ENCODE data around the gene NRAS. TPM values are rescaled to one million over a fixed set of nuclear protein-coding genes. Genes with fewer than 3 reads are reported as not detected.

The NRAS gene
- total RNA-seq, 1 experiment from 2014 or later, result 88.0 TPM

DNA sequence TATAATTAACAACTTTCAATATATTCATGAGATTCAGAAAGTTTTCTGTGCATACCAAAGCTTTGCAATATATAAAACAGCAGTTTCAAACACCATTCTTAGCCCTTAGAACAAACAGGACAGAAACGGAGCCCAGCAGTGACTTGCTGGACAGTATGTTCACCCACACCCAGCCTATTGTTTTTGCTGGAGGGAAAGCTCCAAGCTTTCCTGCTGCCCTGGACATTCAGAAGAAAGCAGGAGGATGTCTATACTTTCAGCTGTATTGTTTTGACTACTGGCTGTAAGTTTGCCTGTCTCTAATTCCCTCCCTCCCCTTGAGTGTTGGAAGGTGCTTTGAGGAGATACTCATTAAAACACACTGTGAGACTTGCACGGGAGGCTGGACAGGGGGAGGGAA is 56.3 kb downstream of the NRAS start:
- Histone ChIP-seq H3K4me3 (no peak overlapping the region), H3K9me3 (replicated peaks) (no peaks in the 10 kb centered on the region), H3K27me3 (replicated peaks) (peaks cover 7% of the 10 kb centered on the region), H3K36me3 (no peaks in the 10 kb centered on the region), H3K27ac (no peak overlapping the region), H3K4me1 (replicated peaks) (no peaks in the 10 kb centered on the region)
- DNase-seq (ENCODE audit: low read depth in 1 of 2, low spot score in 2 of 2), result no peak

Other genes starting within 250 kb of the NRAS start
- gene TRIM33, start 205.6 kb downstream of the NRAS start, total RNA-seq (2014; rRNA removed; shearing (Covaris generic)), result 14.7 and 22.9 TPM in 2 replicates
- 64.7 and 79.5 TPM in 2 replicates for gene BCAS2, start 135.2 kb downstream of the NRAS start, total RNA-seq (2014; rRNA removed; shearing (Covaris generic))
- 1.5 TPM in 2 replicates for gene DENND2C, start 46.7 kb downstream of the NRAS start, total RNA-seq (2014; rRNA removed; shearing (Covaris generic))
- not detected in 2 replicates for gene AMPD1, start 21.2 kb downstream of the NRAS start, total RNA-seq (2014; rRNA removed; shearing (Covaris generic))
- 771 and 913 TPM in 2 replicates for gene CSDE1, start 41.2 kb upstream of the NRAS start, total RNA-seq (2014; rRNA removed; shearing (Covaris generic))
- 40.4 and 88.9 TPM in 2 replicates for gene SIKE1, start 63.9 kb upstream of the NRAS start, total RNA-seq (2014; rRNA removed; shearing (Covaris generic))
- gene SYCP1, start 138.1 kb upstream of the NRAS start, total RNA-seq (2014; rRNA removed; shearing (Covaris generic)), result not detected in 2 replicates

Measured in SJSA1 (cell line).